ENCODE data around the gene MRPS10.
"Not testable (repeated sequence)": the region's sequence is repeated elsewhere in the genome, so short reads cannot be mapped to it uniquely, and the experiment has no call there.

MRPS10 gene

DNA sequence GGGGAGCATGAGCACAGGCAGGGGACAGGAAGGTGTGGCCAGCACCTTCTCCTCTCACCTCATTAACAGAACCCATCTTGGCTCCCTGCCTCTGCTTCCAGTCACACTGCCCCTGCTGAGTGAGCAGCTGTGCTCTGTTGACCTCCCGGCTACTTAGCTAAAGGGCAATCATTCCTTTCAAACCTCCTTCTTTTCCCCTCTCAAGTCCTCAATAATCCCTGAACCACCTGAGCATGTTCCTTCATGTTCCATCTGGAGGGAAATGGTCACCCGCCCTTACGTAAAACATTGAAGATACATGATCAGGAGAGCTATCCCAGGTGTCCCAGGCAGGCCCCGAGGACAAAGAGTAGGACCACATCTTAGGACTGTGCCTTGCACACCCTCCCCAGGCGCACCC is 21.7 kb upstream of the MRPS10 start:
- no peak for DNase-seq (ENCODE audit: low read depth, low spot score)

DNA sequence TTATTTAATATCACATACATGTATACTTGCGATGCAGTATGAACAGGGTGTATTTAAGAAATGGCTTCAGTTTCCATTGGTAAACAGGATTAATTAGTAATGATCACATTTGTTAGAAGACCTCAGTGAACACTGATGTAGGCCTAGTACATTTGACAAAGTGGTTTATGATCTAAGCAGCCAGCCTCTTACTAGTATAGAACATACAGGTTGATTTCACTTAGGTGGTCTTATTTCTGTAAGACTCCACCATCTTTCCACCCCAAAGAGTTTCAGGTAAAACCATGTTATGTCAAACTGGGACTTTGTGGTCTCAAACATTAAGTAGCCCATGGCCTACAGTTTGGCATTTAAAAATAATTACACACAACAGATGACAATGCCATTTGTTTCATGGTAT is 20.2 kb upstream of the MRPS10 start:
- DNase-seq (ENCODE audit: low read depth, low spot score), result no peak

GRCh38 chr6:42236682-42237473 is 19.2 kb upstream of the MRPS10 start:
- no peak for DNase-seq (ENCODE audit: low read depth, low spot score)

DNA sequence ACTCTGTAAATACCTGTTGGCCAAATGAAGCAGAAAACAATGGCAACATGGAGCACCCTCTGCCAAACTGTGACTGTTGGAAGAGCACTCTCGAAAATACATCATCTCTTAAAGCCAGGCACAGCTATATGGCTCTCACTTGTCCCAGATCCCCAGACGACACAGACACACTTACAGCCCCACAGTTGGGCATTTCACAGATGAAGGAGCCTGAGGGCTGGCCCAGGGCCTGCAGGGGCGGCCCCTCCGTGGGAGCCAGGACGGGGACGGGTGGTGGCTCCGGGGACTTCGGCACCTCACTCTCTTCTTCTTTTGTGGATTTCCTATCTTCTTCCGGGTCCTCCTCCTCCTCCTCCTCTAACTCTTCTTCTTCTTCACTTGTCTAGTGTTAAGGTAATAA is 18.4 kb upstream of the MRPS10 start:
- no peak for DNase-seq (ENCODE audit: low read depth, low spot score)

DNA sequence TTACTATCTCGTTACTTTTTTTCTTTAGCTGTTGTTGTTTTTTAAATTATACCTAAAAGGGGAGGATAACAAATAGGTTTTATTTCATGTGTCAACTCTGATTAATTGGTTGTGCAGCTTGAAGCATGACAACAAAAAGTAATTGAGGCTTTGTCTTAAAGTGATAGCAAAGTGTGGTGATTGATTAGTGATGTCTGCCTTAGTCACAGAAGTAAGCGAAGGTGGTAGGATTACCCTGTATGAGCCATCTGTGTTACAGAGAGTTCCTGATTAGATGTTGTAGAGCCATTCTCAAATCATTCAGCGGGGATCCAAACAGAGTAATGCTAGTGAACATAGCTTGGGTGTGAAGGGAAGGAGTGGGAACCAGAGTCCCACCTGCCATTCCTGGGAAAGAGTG is 14.4 kb upstream of the MRPS10 start:
- DNase-seq (ENCODE audit: low read depth, low spot score), result no peak

GRCh38 chr6:42230345-42231321 is 13.0 kb upstream of the MRPS10 start:
- no peak for DNase-seq (ENCODE audit: low read depth, low spot score)

- DNase-seq (ENCODE audit: low read depth, low spot score), result no peak
Observed at GRCh38 chr6:42229506-42230119, 12.0 kb upstream of the MRPS10 start.

GRCh38 chr6:42228305-42228704 is 10.6 kb upstream of the MRPS10 start:
- no peak for DNase-seq (ENCODE audit: low read depth, low spot score)

DNA sequence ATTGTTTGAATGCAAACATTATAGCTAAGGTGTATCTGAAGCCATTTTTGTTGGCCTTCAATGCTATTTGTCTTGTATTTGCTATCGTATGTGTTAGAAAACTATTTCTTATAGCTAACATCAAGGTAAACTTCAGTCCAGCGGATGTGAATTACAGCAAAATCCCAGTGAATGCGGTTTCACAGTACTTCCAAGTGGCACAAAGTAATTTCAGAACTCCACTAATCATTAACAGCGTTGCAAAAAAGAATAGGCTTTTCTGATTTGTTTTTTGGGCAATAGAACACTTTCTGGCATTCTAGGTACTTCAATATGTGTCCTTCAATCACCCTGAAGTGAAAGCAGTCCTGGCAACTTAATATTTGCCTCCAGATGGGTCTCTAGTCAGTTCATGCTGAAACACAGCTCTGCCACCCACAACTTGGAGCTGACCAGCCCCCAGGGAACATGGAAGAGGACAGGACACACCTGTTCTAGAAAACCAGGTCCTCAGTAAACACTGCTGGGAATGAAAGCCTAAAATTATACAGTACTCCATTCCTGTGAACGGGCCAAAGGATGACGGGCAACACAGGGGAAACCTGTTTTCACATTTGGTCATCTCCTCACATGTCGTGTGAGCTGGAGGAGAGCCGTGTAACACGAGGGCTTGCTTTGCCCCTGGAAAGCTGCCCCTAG is 9.7 kb upstream of the MRPS10 start:
- DNase-seq (ENCODE audit: low read depth, low spot score), result no peak

- DNase-seq (ENCODE audit: low read depth, low spot score), result peak; percentile 87
Observed at GRCh38 chr6:42226645-42227143, 9.0 kb upstream of the MRPS10 start.

GRCh38 chr6:42226161-42226611 is 8.5 kb upstream of the MRPS10 start:
- DNase-seq (ENCODE audit: low read depth, low spot score), result no peak

- no peak for DNase-seq (ENCODE audit: low read depth, low spot score)
Observed at GRCh38 chr6:42225419-42225818, 7.8 kb upstream of the MRPS10 start.

DNA sequence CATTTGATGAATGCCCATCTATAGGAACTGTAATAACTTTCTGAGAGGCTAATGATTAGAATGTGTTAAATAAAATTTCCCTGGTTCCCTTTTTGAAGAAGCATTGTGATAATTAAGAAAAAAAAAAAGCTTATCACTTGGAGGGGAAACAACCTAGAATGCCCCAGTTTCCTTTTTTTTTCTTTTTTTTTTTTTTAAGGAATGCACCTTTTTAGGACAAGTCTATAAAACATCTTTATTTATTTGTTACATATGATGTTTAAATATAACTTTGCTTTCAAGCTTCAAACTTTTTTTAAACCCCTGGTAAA is 7.3 kb upstream of the MRPS10 start:
- no peak for DNase-seq (ENCODE audit: low read depth, low spot score)

GRCh38 chr6:42224222-42225028 is 6.8 kb upstream of the MRPS10 start:
- DNase-seq (ENCODE audit: low read depth, low spot score), result no peak

- DNase-seq (ENCODE audit: low read depth, low spot score), result no peak
Observed at GRCh38 chr6:42222448-42222847, 4.8 kb upstream of the MRPS10 start.

GRCh38 chr6:42221546-42221945 is 3.9 kb upstream of the MRPS10 start:
- no peak for DNase-seq (ENCODE audit: low read depth, low spot score)

GRCh38 chr6:42220807-42221206 is 3.1 kb upstream of the MRPS10 start:
- DNase-seq (ENCODE audit: low read depth, low spot score), result no peak

GRCh38 chr6:42217157-42217518 is 523 bp downstream of the MRPS10 start:
- no peak for DNase-seq (ENCODE audit: low read depth, low spot score)

DNA sequence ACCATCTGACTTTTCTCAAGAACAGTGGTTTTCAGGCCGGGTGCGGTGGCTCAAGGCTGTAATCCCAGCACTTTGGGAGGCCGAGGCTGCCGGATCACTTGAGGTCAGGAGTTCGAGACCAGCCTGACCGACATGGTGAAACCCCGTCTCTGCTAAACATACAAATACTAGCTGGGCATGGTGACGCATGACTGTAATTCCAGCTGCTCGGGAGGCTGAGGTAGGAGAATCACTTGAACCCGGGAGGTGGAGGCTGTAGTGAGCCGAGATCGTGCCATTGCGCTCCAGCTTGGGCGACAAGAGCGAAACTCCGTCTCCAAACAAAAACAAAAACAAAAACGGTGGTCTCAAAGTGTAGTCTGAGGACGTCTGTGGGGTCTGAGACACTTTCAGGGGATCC is 1.2 kb downstream of the MRPS10 start:
- not testable (repeated sequence) for DNase-seq (ENCODE audit: low read depth, low spot score)

- DNase-seq (ENCODE audit: low read depth, low spot score), result no peak
Observed at GRCh38 chr6:42212442-42212841, 5.2 kb downstream of the MRPS10 start.

DNA sequence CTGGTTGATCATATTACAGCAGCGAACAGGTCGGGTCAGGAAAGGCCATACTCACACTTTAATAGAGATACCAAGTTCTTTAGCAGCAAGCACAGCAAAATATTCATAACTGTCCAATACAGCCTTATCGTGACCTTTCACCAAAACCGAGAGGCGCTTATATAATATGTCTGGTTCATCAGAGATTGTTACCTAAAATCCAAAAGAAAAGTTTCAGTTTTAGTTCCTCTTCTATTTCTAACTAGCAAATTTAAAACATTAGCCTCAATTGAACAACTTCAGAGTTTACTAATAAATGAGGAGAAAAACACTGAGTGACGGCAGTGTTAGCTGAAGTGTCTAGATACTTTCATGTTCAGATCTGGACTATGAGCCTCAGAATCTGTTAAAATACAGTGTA is 5.9 kb downstream of the MRPS10 start:
- DNase-seq (ENCODE audit: low read depth, low spot score), result no peak
